HG02759 (cell line): ENCODE results near the gene PLCD3.

Experiments
- ATAC-seq: cut with Tn5 transposase; IDR thresholded peaks from one replicate; pipeline ENCODE4 v1.9.1; 2021; ENCODE audit warnings: mild to moderate bottlenecking, moderate library complexity; ENCODE audit not compliant: unreplicated experiment

PLCD3 gene, protein sequence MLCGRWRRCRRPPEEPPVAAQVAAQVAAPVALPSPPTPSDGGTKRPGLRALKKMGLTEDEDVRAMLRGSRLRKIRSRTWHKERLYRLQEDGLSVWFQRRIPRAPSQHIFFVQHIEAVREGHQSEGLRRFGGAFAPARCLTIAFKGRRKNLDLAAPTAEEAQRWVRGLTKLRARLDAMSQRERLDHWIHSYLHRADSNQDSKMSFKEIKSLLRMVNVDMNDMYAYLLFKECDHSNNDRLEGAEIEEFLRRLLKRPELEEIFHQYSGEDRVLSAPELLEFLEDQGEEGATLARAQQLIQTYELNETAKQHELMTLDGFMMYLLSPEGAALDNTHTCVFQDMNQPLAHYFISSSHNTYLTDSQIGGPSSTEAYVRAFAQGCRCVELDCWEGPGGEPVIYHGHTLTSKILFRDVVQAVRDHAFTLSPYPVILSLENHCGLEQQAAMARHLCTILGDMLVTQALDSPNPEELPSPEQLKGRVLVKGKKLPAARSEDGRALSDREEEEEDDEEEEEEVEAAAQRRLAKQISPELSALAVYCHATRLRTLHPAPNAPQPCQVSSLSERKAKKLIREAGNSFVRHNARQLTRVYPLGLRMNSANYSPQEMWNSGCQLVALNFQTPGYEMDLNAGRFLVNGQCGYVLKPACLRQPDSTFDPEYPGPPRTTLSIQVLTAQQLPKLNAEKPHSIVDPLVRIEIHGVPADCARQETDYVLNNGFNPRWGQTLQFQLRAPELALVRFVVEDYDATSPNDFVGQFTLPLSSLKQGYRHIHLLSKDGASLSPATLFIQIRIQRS

DNA sequence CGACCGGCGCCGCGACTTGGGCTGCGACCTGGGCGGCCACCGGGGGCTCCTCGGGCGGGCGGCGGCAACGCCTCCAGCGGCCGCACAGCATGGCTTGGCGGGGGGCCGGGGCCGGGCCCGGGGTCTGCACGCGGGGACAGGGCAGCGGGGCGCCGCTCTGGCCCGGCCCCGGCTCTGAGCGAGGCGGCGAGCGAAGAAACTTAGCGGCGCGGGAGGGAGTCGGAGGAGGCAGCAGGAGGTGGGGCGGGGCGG lies at the start of gene PLCD3:
Gene PLCD3, minus strand, starts transcription at position 196 of the 252 bp plus-strand sequence. Its CDS starts 105 bp downstream, at position 91.
- no peak for ATAC-seq

DNA sequence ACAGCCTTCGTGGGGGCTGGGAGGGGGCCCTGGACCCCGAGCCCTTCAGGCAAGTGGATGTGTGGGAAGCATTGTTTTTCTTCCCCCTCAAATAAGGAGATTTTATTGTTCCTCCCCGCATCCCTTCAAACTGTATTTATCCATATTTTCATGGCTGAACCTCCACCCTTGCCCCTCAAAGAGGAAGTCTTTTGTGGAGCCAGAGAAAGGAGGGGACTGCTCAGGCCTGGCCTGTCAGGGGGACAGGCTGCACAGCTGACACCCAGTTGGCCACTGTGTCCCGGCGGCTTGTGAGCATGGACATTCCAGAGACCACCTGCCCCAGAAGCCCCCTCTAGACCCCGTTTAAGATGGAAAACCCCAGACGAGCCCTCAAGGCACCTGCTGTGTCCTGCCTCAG lies 45.2 kb upstream of the PLCD3 start:
- no peak for ATAC-seq

DNA sequence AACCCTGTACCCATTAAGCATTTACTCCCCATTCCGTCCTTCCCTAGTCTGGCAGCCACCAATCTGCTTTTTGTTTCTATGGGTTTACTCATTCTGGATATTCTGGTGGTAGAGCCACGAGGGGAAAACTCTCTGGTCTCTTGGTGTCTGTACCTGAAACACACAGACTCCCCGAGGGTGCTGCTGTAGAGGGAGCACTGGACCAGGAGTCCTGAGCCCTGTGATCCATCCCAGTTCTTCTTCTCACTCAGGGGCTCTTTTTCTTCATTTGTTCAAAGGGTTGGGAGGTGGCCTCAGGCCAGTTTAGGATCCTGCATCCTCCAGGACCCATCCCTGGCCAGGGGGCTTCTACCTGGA lies 43.4 kb upstream of the PLCD3 start:
- ATAC-seq, result no peak

DNA sequence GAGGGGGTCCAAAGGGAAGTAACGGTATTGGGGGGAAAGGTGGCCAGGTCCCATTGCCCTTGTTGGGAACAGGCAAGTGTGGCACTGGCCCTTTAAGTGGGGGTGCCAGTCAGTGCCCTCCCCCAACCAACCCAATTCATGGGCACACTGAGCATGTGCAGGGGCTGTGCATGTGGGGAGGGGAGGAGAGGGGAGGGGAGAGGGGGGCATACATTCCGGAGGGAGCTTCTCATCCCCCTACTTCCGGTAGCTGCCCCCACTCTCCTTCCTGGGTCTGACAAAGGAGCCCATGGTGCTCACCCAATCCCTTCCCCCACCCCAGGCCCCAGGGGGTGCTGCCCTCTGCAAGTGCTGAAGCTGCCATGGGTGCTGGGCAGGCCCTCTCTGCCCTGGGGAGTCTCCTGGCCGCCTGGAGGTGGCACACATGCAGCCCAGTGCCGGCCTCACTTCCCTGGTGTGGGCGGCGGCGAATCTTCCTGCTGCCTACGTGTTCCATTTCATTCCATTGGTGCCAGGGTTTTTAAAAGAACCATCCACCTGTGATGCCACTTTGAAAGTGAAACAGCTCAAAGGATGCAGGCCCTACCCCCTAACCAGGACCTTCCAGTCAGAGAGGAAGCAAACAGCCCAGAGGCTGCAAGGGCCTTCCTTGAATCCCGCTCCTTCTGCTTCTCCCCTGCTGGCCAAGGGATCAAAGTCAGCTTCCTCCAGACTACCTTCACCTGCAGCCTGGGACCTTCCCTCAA lies 40.4 kb upstream of the PLCD3 start:
- ATAC-seq, result peak; percentile 63

DNA sequence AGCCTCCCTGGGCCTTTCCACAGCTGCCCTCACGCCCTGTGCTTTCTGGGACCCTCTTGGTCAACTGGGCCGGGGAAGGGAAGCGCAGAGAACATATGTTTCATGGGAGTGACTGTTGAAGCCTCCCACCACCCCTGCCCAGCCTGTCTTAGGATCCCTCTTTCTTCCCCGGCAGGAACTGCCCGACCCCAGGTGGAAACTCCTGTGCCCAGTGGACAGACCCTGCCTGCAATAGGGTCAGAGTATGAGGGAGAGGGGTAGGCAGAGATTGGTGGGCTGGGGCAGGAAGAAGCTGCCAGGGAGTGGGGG lies 39.9 kb upstream of the PLCD3 start:
- no peak for ATAC-seq

DNA sequence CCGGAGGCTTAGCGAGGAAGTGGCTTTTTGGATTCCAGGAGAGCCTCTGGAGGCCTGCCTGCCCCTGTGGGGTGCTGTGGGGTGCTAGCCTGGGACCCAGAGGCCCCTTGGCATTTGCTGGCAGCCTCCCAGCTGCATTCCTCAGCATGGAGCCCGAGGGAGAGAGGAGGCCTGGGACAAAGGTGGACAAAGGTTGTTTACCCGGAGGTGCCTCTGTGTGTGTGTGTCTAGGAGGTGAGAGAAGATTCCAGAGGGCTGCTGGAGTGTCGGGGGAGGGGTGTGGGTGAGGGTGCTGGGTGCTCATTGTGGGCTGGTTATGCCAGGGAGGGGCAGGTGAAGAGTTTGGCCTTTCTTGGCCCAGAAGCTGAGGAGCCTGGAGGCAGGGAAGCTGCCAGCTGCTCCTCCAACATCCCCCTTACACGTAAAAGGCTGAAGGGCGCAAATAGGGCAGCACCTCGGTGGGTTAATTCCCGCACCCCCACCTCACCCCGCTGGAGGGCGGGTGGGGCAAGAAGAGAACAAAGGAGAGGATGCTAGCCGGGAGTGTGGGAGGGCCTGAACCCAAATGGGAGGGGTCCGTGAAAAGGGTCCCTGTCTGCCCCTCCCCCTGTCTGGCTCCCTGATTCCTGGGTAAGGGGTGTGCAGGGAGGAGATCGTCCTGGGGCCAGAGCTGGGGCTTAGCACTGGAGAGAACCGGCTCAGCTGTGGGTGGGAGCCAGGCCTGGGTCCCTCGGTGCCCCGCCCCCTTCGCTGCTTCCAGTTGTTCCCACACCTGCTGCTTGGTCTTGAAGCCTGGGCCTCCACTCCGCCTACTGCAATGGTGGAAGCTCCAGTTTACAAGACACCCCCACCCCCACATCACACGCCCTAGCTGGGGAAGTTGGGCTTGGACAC lies 39.3 kb upstream of the PLCD3 start:
- no peak for ATAC-seq

DNA sequence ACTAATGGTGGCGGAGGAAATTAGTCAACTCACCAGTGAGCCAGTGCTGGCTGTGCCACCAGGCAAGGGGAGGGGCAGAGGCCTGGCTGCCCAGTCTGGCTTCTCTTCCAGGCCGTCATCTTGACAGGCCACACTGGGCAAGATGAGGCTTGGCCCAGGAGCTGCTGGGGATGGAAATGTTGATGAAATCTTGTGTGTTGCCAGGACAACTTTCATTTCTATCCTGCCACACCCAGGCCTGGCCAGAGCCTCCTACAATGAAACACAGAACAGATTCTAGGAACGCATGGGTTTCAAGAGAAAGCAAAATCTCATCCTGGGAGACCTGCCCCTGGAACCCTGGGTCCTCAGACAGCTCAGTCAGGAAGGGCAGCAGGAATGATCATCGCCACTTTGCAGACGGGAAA lies 38.6 kb upstream of the PLCD3 start:
- no peak for ATAC-seq

DNA sequence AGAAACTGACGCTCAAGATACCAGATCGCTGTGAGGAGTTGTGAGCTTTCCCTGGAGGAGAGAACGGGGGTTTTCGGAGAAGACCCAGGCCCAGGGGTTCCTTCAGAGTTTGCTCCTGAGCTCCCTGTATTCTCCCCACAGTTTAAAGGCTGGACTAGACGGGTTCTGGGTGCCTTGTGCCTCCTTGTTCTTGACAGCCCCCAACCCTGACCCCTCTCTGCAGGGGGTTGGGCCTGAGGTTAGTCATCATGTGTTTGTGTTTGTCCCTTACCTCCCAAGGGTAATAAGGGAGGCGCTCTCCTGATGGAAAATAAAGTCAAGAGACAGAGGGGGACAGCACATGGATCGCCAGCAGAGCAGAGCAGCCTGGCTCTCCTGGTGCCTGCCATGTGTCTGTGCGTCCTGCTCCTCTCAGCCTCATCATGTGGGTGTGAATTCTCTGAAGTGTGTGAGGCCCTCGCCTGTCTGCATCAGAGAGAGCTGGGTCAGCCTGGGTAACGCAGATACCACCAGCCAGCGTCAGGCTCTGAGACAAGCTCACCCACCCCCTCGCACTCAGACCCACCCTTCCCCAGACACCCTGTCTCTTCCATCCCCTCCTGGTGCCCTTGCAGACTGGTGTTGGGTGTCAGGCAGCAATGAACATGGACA lies 38.1 kb upstream of the PLCD3 start:
- ATAC-seq, result no peak

DNA sequence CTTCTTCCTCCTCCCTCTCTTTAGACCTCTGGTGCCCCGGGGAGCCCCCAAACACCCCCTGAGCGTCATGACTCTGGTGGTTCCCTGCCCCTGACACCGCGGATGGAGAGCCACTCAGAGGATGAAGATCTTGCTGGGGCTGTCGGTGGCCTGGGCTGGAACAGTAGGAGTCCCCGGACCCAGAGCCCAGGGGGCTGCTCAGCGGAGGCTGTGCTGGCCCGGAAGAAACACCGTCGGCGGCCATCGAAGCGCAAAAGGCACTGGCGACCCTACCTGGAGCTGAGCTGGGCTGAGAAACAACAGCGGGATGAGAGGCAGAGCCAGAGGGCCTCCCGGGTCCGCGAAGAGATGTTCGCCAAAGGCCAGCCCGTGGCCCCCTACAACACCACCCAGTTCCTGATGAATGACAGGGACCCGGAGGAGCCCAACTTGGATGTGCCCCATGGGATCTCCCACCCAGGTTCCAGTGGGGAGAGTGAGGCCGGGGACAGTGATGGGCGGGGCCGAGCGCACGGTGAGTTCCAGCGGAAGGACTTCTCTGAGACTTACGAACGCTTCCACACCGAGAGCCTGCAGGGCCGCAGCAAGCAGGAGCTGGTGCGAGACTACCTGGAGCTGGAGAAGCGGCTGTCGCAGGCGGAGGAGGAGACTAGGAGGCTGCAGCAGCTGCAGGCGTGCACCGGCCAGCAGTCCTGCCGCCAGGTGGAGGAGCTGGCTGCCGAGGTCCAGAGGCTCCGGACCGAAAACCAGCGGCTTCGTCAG lies 36.9 kb upstream of the PLCD3 start:
- no peak for ATAC-seq

DNA sequence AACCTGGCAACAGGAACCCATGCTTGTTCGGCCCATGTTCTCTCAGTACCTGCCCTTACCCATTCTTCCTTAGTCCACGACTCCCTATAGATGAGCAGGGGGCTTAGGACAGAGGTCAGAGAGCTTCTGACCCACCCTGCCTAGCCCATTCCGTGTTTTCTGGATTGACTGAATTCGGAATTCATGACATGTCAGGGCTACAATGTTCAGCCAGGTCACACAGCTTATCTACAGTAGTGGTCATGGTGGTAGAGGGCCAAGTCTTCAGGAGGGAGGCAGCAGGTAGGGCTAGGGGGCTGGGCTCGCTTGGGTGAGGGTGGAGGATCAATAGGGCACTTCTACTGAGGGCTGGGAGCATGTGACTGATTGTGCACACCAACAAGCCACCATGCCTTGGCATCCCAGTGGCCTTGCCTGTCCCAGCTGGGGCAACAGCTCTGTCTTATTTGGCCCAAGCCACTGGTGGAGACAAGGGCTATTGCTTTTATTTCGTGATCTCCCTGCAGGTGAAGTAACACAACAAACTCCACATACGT lies 32.5 kb upstream of the PLCD3 start:
- ATAC-seq, result no peak

DNA sequence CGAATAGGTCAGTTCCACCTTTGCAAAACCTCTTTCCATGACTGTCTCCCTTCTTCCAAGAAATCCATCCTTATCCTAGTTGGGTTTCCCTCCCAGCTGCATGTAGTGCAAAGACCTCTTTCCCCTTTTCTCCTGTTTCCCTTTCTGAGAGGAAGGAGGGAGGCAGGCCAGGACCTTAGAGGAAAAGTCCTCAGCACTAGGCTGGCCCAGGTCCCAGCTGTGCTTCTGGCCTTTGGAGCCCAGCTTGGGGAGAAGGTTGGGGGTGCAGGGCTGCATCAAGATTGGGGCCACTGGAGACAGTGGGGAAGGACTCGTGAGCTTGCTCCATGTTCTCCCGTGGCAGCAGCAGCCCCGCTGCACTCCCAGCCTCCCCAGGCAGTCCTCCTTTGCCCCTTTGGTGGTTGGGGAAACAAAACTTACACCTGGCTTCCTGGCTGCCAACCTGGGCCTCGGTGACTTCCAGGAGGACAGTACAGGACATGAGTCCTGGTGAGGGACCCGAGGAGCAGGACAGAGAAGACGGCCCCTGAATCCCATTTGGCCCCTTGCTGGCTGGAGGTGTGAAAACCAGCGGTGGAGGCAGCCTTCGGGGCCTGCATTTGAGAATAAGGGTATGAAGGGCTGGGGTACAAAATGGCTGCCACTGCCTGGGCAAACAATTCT lies 29.8 kb upstream of the PLCD3 start:
- no peak for ATAC-seq

DNA sequence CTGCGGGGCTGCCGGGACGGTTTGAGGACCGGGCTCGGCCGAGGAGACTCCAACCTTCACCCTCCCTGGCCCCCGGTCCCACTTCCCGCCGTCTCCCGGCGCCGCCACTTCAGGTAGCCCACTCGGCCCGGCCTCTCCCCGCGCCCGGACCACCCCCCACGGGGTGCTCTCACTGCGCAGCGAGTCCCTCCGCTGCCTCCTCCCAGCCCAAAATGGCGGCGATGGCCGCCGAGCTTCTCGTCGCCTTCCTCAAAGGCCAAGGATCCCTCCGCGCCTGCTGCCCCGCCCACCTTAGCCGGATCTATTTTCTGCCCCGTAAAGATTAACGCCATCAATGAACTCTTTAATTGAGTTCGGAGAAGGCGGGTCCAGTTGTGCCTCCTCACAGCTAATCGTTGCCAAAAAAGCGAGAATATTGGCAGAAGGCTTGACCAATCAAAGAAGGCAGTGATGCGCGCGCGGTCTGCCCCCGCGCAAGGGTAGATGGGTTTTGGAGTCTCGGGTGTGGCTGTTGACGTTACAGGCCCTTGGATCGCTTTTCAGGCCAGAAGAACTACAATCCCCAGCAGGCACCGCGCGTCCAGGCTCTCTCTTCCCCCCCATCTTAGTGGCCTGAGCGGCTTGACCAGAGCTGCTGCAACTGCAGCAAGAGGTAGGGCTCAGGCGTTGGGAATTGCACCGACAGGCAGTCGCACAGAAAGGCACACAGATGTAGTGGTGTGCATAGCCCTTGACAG lies 29.1 kb upstream of the PLCD3 start, which contains the start of gene HEXIM2:
Gene HEXIM2, plus strand, starts transcription at position 588 of the 737 bp plus-strand sequence. CDS start 919 bp downstream, outside the sequence.
- peak; percentile 90 for ATAC-seq

DNA sequence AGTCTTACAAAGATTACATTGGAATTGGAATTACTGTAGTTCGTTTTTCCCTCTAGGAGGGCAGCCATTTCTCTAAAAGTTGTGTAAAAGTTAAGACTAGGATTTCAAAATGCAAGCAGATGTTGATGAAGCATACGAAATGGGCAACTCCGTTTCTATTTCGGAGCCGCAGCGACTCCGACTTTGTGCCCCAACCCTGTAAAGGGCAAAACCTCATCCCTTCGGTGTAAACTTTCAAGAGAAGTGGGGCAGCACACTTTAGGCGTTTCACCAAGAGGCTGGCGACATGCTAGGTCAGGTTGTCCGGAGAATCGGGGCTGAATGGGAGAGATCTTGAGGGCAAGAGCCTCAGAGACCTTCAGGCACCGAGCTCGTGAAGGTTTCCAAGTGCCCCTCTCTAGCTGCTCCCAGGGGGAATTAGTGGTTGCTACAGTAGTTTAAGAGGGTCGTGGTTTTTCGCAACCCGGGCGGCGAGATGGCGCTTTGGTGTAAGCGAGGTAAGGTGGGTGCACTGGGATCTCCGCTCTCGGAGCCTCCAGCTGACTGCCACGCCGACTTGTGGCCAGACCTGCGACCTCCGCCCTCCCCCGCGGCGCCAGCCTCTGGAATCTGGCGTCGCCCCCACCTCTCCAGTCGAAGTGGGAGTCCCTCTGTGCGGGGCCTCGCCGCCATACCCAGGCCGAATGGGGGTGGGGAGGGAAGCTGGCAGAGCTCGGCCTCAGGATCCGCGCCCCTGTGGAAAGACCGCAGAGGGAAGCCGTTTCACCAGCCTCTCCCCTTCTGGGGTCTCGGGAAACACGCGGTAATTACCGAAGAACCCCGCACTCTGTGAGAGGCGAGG lies 28.4 kb upstream of the PLCD3 start:
- peak; percentile 22 for ATAC-seq

DNA sequence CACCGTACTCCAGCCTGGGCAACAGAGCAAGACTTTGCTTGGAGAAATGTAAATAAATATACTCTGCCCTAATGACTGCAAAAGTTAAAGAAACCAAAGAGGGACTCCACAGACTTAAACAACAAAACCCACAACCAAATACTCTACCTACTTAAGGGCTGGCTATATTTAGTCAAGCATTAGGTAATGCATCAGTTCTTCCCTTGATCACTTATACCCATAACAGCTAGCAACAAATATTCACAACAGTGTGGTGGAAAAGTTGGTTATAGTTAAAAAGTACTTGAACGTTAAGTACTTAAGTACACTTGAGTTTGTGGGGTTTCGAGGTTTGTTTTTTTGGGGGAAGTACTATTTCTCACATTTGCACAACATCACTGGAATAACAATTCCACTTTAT lies 23.9 kb upstream of the PLCD3 start:
- no peak for ATAC-seq

DNA sequence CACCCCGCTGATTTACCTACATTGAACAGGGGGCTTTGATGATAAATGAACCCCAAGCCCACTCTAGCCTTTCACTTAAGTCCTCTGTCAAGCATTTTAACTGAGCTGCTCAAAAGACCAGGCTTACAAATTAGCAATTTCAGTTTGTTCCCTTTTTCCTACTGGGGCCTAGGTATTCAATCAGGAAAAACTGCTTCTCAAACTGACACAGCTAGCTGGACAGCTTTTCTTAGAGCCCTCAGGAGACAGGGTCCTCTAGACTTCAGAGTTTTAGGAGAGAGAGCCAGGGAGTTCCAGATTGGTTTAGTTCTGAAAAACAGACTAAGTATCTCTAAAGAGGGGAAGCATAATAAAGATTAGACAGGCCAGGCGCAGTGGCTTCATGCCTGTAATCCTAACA lies 23.2 kb upstream of the PLCD3 start:
- ATAC-seq, result no peak

DNA sequence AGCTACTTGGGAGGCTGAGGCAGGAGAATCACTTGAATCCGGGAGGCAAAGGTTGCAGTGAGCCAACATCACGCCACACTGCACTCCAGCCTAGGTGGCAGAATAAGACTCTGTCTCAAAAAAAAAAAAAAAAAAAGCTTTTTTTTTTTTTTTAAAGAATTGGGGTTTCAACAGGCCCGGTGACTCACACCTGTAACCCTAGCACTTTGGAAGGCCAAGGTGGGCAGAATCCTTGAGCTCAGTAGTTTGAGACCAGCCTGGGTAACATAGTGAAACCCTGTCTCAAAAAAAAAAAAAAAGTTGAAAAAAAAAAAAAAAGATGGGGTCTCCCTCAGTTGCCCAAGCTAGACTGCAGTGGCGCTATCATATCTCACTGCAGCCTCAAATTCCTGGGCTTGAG lies 22.7 kb upstream of the PLCD3 start:
- no peak for ATAC-seq
